ENCODE data around the gene BNC2.

The BNC2 gene

DNA sequence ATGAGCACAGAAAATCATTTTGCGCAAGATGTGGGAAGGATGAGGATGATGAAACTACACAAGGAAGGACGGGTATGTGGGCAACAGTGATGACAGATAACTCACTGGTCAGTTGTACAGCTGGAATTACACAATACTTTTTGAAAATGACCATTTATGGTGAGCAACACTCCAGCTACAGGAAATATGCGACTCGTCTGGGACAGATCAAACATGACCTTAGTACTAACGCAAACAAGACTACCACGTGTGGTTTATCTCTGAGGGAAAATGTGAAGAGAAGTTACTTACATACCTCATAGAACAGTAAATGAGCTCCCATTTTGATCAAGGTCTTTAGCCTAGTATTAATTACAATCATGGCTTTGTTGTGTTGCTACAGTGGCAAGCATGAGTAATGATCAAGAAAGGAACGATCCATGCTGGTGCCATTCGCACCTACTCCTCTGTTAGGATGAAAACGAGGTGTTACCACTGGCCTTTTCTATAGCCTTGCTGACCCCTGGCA lies 456.9 kb downstream of the BNC2 start (continued):
- TF ChIP-seq ZNF473 (tag by site-specific recombination; IDR thresholded peaks at IDR 0.05) (no peak), ZFP69B (tag by site-specific recombination; IDR thresholded peaks at IDR 0.05) (no peak), ZNF600 (tag by site-specific recombination; IDR thresholded peaks at IDR 0.05) (no peak), ZNF302 (tag by site-specific recombination; IDR thresholded peaks at IDR 0.05; ENCODE audit: low read depth) (no peak), GLI4 (tag by site-specific recombination; IDR thresholded peaks at IDR 0.05) (no peak), ZNF132 (tag by site-specific recombination; IDR thresholded peaks at IDR 0.05; ENCODE audit: borderline replicate concordance) (no peak)
- TF ChIP-seq, protein P1, sequence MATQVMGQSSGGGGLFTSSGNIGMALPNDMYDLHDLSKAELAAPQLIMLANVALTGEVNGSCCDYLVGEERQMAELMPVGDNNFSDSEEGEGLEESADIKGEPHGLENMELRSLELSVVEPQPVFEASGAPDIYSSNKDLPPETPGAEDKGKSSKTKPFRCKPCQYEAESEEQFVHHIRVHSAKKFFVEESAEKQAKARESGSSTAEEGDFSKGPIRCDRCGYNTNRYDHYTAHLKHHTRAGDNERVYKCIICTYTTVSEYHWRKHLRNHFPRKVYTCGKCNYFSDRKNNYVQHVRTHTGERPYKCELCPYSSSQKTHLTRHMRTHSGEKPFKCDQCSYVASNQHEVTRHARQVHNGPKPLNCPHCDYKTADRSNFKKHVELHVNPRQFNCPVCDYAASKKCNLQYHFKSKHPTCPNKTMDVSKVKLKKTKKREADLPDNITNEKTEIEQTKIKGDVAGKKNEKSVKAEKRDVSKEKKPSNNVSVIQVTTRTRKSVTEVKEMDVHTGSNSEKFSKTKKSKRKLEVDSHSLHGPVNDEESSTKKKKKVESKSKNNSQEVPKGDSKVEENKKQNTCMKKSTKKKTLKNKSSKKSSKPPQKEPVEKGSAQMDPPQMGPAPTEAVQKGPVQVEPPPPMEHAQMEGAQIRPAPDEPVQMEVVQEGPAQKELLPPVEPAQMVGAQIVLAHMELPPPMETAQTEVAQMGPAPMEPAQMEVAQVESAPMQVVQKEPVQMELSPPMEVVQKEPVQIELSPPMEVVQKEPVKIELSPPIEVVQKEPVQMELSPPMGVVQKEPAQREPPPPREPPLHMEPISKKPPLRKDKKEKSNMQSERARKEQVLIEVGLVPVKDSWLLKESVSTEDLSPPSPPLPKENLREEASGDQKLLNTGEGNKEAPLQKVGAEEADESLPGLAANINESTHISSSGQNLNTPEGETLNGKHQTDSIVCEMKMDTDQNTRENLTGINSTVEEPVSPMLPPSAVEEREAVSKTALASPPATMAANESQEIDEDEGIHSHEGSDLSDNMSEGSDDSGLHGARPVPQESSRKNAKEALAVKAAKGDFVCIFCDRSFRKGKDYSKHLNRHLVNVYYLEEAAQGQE (tag by site-specific recombination; IDR thresholded peaks at IDR 0.05) = no peak
- TF ChIP-seq, protein P2, sequence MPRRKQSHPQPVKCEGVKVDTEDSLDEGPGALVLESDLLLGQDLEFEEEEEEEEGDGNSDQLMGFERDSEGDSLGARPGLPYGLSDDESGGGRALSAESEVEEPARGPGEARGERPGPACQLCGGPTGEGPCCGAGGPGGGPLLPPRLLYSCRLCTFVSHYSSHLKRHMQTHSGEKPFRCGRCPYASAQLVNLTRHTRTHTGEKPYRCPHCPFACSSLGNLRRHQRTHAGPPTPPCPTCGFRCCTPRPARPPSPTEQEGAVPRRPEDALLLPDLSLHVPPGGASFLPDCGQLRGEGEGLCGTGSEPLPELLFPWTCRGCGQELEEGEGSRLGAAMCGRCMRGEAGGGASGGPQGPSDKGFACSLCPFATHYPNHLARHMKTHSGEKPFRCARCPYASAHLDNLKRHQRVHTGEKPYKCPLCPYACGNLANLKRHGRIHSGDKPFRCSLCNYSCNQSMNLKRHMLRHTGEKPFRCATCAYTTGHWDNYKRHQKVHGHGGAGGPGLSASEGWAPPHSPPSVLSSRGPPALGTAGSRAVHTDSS (tag by site-specific recombination; IDR thresholded peaks at IDR 0.05) = no peak
- TF ChIP-seq, protein P3, sequence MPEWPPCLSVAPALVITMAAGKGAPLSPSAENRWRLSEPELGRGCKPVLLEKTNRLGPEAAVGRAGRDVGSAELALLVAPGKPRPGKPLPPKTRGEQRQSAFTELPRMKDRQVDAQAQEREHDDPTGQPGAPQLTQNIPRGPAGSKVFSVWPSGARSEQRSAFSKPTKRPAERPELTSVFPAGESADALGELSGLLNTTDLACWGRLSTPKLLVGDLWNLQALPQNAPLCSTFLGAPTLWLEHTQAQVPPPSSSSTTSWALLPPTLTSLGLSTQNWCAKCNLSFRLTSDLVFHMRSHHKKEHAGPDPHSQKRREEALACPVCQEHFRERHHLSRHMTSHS (tag by site-specific recombination; IDR thresholded peaks at IDR 0.05) = no peak

DNA sequence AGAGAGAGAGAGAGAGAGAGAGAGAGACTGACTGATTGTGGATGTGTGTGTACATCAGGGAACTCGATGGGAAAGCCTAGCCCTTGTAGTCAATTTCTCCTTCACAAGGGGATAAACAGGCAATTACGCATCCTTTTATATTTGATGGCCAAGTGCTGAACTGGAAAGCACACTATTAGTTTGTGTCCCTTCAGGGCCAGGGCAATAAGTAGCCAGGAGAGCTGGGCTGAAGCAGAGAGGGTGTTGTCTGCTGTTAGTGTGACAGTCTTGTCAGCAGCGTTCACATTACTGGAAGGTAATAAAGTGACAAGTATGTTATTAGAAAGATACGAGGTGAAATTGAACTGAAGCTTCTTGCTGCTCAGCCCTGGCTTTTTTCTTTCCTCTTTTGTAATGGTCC lies 457.7 kb downstream of the BNC2 start:
- Histone ChIP-seq H3K36me3 (ENCODE audit: control insufficient read depth in 2 of 2, insufficient read depth in 1 of 2, low read length in 2 of 2) (no peaks in the 10 kb centered on the region), H3K4me1 (ENCODE audit: control insufficient read depth, insufficient read depth, low read length) (peaks cover 4% of the 10 kb centered on the region; the same call in 1 of the 2 replicates), H3K27ac (ENCODE audit: extremely low read depth, low read depth, low read length) (no peak overlapping the region), H3K9me3 (ENCODE audit: control insufficient read depth, insufficient read depth, low read depth, low read length) (no peaks in the 10 kb centered on the region), H3K4me3 (ENCODE audit: low read depth, low read length) (no peak overlapping the region)
- TF ChIP-seq ZNF791 (tag by site-specific recombination; IDR thresholded peaks at IDR 0.05) (no peak), ZBTB8A (tag by site-specific recombination; IDR thresholded peaks at IDR 0.05) (no peak)
- CTCF ChIA-PET = no interaction called here
- POLR2A ChIA-PET = no interaction called here

DNA sequence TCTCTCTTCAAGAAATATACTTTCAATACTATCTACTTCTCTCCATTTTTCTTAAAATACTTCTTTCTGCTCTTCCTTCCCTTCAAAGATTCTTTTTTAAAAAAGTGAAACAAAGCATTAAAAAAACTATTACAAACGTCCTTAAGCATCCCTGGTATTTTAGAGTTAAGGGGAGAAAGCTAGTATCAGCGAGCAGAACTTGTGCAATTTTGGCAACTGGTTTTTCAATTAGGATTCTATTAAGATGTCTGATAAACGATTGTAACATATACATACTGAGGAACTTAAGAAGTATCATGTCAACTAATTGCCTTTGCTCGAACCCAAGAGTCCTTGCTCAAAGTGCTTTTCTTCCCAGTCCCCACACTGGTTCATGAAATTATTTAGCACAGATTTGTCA lies 459.2 kb downstream of the BNC2 start:
- CTCF ChIA-PET = no interaction called here
- Histone ChIP-seq H3K4me3 (ENCODE audit: low read depth, low read length) (no peak overlapping the region), H3K4me1 (ENCODE audit: control insufficient read depth, insufficient read depth, low read length) (no peaks in the 10 kb centered on the region), H3K36me3 (ENCODE audit: control insufficient read depth in 2 of 2, insufficient read depth in 1 of 2, low read length in 2 of 2) (no peaks in the 10 kb centered on the region), H3K27ac (ENCODE audit: extremely low read depth, low read depth, low read length) (no peak overlapping the region), H3K9me3 (ENCODE audit: control insufficient read depth, insufficient read depth, low read depth, low read length) (no peaks in the 10 kb centered on the region)
- TF ChIP-seq, protein P4, sequence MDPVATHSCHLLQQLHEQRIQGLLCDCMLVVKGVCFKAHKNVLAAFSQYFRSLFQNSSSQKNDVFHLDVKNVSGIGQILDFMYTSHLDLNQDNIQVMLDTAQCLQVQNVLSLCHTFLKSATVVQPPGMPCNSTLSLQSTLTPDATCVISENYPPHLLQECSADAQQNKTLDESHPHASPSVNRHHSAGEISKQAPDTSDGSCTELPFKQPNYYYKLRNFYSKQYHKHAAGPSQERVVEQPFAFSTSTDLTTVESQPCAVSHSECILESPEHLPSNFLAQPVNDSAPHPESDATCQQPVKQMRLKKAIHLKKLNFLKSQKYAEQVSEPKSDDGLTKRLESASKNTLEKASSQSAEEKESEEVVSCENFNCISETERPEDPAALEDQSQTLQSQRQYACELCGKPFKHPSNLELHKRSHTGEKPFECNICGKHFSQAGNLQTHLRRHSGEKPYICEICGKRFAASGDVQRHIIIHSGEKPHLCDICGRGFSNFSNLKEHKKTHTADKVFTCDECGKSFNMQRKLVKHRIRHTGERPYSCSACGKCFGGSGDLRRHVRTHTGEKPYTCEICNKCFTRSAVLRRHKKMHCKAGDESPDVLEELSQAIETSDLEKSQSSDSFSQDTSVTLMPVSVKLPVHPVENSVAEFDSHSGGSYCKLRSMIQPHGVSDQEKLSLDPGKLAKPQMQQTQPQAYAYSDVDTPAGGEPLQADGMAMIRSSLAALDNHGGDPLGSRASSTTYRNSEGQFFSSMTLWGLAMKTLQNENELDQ (tag by site-specific recombination; IDR thresholded peaks at IDR 0.05; ENCODE audit: low read depth) = no peak
- TF ChIP-seq, protein P5, sequence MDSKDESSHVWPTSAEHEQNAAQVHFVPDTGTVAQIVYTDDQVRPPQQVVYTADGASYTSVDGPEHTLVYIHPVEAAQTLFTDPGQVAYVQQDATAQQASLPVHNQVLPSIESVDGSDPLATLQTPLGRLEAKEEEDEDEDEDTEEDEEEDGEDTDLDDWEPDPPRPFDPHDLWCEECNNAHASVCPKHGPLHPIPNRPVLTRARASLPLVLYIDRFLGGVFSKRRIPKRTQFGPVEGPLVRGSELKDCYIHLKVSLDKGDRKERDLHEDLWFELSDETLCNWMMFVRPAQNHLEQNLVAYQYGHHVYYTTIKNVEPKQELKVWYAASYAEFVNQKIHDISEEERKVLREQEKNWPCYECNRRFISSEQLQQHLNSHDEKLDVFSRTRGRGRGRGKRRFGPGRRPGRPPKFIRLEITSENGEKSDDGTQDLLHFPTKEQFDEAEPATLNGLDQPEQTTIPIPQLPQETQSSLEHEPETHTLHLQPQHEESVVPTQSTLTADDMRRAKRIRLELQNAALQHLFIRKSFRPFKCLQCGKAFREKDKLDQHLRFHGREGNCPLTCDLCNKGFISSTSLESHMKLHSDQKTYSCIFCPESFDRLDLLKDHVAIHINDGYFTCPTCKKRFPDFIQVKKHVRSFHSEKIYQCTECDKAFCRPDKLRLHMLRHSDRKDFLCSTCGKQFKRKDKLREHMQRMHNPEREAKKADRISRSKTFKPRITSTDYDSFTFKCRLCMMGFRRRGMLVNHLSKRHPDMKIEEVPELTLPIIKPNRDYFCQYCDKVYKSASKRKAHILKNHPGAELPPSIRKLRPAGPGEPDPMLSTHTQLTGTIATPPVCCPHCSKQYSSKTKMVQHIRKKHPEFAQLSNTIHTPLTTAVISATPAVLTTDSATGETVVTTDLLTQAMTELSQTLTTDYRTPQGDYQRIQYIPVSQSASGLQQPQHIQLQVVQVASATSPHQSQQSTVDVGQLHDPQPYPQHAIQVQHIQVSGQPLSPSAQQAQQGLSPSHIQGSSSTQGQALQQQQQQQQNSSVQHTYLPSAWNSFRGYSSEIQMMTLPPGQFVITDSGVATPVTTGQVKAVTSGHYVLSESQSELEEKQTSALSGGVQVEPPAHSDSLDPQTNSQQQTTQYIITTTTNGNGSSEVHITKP (tag by site-specific recombination; IDR thresholded peaks at IDR 0.05) = no peak
- POLR2A ChIA-PET = interaction anchor here (0.7 kb wide), 1 partner anchor 60 kb away, joined by 3 read pairs; no protein-coding TSS in a partner anchor

Measured in HEK293 (cell line).